ENCODE measurements around the gene ULBP1.
"Not testable (repeated sequence)": the region's sequence is repeated elsewhere in the genome, so short reads cannot be mapped to it uniquely, and the experiment has no call there.

DNA sequence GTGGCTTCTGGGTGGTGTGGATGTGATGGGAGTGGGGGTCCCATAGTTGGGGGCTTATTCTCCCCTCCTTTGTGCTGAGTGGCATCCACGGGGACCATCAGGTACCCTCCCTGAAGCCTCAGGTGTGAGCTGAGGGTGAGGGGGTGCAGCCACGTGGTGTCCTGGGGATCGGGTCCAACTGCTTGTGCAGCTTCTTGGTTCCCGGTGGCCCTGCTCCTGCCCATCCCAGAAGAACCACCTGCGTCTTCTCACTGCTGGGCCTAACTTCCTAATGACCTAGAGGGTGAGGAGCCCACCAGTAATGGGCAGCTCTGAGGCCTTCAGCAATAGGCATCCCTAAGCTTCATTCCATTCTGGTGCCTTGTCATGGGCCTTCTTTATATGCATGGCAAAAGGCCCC lies 20.4 kb upstream of the ULBP1 start:
- not testable (repeated sequence) for TF ChIP-seq CTCF, POLR2A (IDR thresholded peaks at IDR 0.05)
